GM20000 (cell line): ENCODE results near the gene APEH.
A peak's percentile ranks its signal among the peaks of the same experiment; 100 is the strongest.

Source experiments
- DNase-seq: peaks from one replicate; pipeline ENCODE4 v3.0.0; 2012; ENCODE audit warnings: low spot score
- CTCF ChIP-seq: IDR thresholded peaks from 2 replicates; pipeline ENCODE4 v1.5.1; 2012; ENCODE audit warnings: mild to moderate bottlenecking, control low read depth; ENCODE audit errors: extremely low read depth, missing control alignments

The APEH gene

GRCh38 chr3:49720855-49721595 is 46.9 kb downstream of the APEH start:
- no peak for TF ChIP-seq CTCF

GRCh38 chr3:49721596-49721895 is 47.4 kb downstream of the APEH start:
- no peak for TF ChIP-seq CTCF
- DNase-seq, result no peak

More at GRCh38 chr3:49720855-49721595, 46.9 kb downstream of the APEH start:
- no peak for DNase-seq

- DNase-seq, result peak; percentile 6
- TF ChIP-seq CTCF, result no peak
Observed at GRCh38 chr3:49721896-49722781, 48.0 kb downstream of the APEH start.

GRCh38 chr3:49722896-49723295 is 48.7 kb downstream of the APEH start:
- no peak for TF ChIP-seq CTCF
- peak; percentile 18 for DNase-seq

GRCh38 chr3:49723296-49723627 is 49.1 kb downstream of the APEH start:
- no peak for TF ChIP-seq CTCF
- DNase-seq, result peak; percentile 70

- peak; percentile 98 for DNase-seq
- no peak for TF ChIP-seq CTCF
Observed at GRCh38 chr3:49723628-49724551, 49.7 kb downstream of the APEH start, which contains the start of gene GMPPB. GMPPB (minus strand) TSS chr3:49723951; CDS start chr3:49723726, 225 bp downstream.
